Measurements from ENCODE around the gene TCIRG1.

TCIRG1 gene

GRCh38 chr11:68051191-68052136 is 12.6 kb downstream of the TCIRG1 start:
- no peak for DNase-seq (ENCODE audit: low read depth, low spot score)

DNA sequence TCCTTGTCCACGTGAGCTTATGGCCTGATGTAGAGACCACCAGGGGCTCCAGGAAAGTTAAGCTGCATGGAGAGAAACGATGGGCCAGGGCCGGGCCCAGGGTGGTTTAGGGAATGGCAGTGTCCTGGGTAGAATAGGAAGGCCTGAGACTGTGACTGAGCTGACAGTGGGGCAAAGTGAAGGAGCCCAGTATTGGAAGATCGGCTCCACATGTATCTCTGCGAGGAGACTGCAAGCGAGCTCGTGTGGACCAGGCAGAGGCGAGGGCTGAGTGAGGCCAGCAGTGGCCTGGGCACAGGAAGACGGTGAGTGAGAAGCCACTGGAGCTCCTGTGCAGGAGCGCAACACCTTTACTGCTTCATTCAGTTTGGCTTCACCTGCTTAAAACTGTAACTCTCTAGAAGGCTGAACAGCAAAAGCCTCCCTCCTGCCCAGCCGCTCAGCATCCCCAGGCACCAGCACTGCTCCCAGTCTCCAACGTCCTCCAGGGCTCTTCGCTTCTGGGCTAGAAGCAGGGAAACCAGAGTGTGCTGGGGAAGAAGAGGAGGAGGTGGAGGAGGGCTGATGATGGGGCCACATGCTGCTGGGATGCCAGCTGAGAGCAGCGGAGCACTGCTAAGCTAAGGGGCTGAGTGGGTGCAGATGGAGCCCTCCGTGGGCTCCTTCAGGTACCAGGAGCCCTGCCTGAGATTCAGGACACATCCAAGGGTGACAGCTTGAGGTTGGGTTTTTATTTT is 13.5 kb downstream of the TCIRG1 start:
- DNase-seq (ENCODE audit: low read depth, low spot score) = no peak

DNA sequence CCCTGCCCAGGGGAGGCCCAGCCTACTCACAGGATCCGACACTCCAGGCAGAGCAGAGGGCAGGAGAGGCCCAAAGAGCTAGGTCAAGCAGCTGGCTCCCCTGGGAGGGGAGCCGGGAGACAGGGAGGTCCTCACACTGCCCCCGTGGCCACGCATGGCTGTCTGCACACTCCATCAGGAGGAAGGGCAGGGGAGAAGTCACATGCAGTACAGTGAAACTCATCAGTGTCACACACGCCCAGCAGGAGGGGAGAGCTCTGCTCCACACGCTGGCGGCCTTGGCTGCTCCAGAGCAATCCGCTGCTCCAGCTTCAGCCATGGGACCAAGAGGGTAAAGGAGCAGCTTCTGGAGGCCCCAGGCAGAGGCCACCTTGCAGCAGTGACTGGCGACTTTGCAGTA is 14.3 kb downstream of the TCIRG1 start:
- no peak for DNase-seq (ENCODE audit: low read depth, low spot score)

DNA sequence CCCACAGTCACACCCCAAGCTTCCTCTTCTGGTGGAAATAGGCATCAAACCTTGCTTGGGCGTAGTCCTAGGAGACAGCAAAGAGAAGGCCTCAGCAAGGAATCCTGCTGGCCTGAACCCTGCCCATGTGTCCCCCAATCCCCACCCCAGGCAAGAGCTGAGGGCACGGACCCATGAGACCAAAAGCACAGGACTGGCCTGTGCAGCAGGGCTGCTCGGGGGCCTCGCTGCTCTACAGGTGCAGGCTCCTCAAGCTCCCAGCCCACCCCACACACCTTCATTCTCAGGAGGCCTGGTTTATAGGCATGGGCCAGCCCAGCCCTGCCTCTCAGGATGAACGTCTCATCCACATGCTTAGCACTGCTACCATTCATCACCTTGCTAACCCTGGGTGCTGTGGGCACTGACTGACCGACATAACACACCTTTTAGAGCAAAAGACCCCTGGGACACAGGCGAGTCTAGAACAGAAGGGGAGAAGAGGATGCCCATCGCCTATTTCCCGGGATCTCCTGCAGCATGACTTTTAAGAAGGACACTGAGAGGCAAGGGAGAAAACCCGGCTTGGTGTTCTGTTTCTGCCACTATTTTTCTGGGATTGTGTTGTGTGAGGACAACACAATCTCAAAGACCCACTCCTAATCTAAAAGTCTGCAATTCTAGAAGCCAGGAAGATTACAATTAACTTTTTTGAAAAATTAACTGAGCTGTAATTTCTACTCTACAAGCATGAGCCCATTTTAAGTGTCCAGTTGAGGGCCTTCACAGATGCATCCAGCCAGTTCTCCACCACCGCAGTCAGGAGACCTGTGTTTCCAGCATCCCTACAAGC is 15.4 kb downstream of the TCIRG1 start:
- no peak for DNase-seq (ENCODE audit: low read depth, low spot score)

DNA sequence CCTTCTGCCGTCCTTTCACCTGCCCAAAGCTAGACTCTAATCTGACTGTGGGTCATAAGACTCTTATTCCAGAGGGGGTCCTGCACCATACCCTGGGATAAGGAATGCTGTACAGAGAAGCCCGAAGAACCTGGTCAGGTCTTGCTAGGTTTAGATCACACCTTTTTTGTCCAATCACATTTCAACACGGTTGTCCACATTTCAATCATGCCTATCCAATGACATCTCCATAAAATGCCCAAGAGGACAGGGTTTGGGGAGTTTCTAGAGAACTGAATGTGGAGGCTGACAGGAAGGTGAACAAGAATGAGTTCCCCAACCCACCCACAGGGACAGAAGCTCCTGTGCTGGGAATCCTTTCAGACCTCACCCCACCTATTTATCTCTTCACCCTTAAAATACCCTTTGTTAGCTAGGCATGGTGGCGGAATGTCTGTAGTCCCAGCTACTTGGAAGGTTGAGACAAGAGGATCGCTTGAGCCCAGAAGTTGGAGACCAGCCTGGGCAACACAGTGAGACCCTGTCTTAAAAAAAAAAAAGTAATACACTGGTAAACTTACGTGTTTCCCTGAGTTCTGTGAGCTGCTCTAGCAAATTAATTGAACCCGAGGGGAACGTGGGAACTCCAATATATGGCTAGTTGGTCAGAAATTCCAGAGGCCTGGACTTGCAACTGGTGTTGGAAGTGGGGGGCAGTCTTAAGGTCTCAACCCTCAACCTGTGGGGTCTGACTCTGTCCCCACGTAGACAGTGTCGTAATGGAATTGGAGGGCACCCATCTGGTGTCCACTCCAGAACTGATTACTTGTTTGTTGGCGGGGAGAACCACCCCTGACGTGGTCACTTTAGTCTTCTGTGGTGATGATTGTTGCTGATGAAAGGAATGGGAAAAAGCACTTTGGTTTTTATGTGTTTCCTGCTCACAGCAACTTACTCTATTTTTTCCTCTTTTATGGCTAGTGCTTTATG is 17.8 kb downstream of the TCIRG1 start:
- DNase-seq (ENCODE audit: low read depth, low spot score) = no peak

DNA sequence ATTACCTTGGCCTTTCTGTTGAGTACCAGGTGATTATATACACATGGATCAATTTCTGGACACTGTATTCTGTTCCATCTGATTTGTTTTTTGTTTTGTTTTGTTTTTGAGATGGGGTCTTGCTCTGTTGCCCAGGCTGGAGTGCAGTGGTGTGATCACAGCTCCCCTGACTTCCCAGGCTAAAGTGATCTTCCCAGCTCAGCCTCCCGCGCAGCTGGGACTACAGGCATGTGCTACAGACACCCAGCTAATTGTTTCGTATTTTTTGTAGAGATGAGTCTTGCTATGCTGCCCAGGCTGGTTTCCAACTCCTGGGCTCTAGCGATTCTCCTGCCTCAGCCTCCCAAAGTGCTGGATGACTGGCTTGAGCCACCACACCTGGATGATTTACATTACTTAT is 19.0 kb downstream of the TCIRG1 start:
- no peak for DNase-seq (ENCODE audit: low read depth, low spot score)

DNA sequence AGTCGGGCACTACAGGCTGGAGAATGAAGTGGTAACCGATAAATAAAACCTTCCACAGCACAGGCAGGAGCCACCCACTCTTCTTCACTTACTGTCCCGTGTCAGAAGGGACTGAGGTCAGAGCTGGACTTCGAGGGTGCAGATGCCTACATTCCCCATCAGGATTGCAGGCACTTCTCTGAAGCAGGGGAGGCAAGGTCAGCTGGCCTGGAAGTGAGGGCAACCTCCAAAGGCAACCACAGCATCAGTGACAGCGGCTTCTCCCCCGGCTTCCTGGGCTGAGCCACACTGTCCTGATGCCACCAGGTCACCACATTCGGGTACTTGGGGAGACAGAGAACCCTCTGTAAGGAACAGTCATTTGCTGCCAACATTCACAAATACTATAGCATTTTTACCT is 22.7 kb downstream of the TCIRG1 start:
- no peak for DNase-seq (ENCODE audit: low read depth, low spot score)

GRCh38 chr11:68064926-68065325 is 26.1 kb downstream of the TCIRG1 start:
- no peak for DNase-seq (ENCODE audit: low read depth, low spot score)

GRCh38 chr11:68065841-68066240 is 27.0 kb downstream of the TCIRG1 start:
- DNase-seq (ENCODE audit: low read depth, low spot score) = no peak

- peak; percentile 69 for DNase-seq (ENCODE audit: low read depth, low spot score)
Measured at GRCh38 chr11:68066742-68067141, 27.9 kb downstream of the TCIRG1 start.

- DNase-seq (ENCODE audit: low read depth, low spot score) = no peak
Measured at GRCh38 chr11:68067991-68068390, 29.2 kb downstream of the TCIRG1 start.

DNA sequence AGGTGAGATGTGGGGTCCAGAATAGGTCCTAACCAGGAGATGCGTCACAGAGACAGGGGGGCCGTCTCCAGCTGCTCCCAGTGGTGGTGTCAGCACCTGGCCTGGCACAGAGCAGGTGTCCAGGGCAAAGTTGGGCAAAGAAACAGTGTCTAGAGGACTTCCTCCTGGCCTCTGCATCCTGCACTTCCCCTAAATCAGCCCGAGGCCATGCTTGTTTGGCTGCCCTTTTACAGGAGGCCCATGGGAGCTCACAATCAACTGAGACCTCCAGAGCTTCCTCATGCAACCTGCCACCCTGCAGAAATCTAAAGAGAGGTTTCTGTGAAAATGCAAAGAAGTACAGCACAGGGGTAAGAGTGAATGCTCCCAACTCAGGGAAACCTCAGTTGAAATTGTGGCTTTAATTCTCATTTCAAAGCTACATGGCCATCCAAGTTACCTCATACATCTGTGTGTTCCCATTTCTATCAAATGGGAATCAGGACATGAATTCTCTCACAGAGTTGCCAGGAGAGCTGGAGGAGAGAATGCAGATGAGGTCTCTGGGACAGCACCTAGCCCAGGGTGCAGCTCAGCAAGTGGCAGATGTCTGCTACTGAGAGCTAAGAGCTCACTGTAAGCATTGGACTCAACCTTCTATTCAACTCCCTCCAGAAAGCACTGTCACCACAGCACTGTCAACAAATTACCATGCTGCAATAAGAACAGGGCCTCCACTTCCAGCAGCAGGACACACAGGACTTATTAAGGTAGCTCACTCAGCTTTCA is 32.6 kb downstream of the TCIRG1 start:
- no peak for DNase-seq (ENCODE audit: low read depth, low spot score)

- no peak for DNase-seq (ENCODE audit: low read depth, low spot score)
Measured at GRCh38 chr11:68074584-68075352, 35.9 kb downstream of the TCIRG1 start.

- no peak for DNase-seq (ENCODE audit: low read depth, low spot score)
Measured at GRCh38 chr11:68076371-68077042, 37.7 kb downstream of the TCIRG1 start.

GRCh38 chr11:68077617-68078582 is 39.1 kb downstream of the TCIRG1 start:
- DNase-seq (ENCODE audit: low read depth, low spot score) = no peak

DNA sequence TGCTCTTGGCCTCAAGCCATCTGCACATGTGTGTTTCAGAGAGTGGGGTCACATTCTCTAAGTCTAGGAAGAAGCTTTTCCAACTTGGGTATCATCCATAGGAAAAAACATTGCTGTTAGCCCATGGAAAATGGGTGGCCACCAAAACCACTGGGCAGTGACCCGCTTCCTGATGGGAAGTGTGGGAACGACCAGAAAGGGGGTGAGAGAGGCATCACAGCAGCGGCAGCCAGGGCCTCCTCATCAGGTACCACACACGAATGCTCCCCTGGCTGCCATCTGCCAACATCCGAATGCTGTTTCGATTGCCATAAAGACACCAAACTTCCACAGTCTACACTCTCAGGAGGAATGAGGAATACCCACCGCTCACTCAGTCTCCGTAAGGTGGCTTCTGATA is 42.0 kb downstream of the TCIRG1 start:
- no peak for DNase-seq (ENCODE audit: low read depth, low spot score)

- DNase-seq (ENCODE audit: low read depth, low spot score) = no peak
Measured at GRCh38 chr11:68081691-68082090, 42.9 kb downstream of the TCIRG1 start.

Data from smooth muscle cell of the brain vasculature (primary cell).